ENCODE data around the gene SPTA1. TPM values are rescaled to one million over a fixed set of nuclear protein-coding genes. Genes with fewer than 3 reads are reported as not detected.

The SPTA1 gene
- total and polyA plus RNA-seq, 2 of the 4 experiments (the other 2 are of a cell fraction), result not detected

- no peak overlapping the region for H3K9ac ChIP-seq (ENCODE audit: low read depth, low read length)
- H3K9me3 ChIP-seq (ENCODE audit: control insufficient read depth, insufficient read depth, low read length), result peaks cover 5% of the 10 kb centered on the region; the same call in 1 of the 2 replicates
- no CpG with 5 or more reads among the region's 1 CpG for WGBS, 2 experiments (ENCODE audit: extremely low coverage in 2 of 2, insufficient read length in 1 of 2)
- BruUV-seq (replicated peaks), result no TSS peak
- H3K79me1 ChIP-seq (ENCODE audit: low read depth in 1 of 2, low read length in 2 of 2), result no peaks in the 10 kb centered on the region
- no peaks in the 10 kb centered on the region for H3K9me1 ChIP-seq (ENCODE audit: insufficient read depth, low read length)
- H4K20me1 ChIP-seq (ENCODE audit: insufficient read depth, low read length), result no peaks in the 10 kb centered on the region
- no peak overlapping the region for H2AK9ac ChIP-seq (replicated peaks; ENCODE audit: low read depth, low read length, poor library complexity)
- H3K4ac ChIP-seq (ENCODE audit: low read depth, low read length), result no peak overlapping the region
- no peak overlapping the region for H4K91ac ChIP-seq (ENCODE audit: insufficient read depth, low read depth, low read length)
- H4K8ac ChIP-seq (ENCODE audit: low read depth in 2 of 2, low read length in 2 of 2), result no peak overlapping the region
- H3K56ac ChIP-seq (ENCODE audit: extremely low read depth, insufficient read depth, low read length), result no peak overlapping the region
- no peak overlapping the region for H3K18ac ChIP-seq (ENCODE audit: low read depth, low read length)
- POLR2A ChIA-PET (ENCODE audit: unreplicated experiment), result no interaction called here
- CTCF ChIA-PET, result no interaction called here
- no peak overlapping the region for H4K5ac ChIP-seq (ENCODE audit: low read depth, low read length)
- H3K4me3 ChIP-seq (ENCODE audit: insufficient read depth, low read depth, low read length), result no peak overlapping the region
- in situ Hi-C loops (cut with MboI; ENCODE audit: low sequenced_read_pairs), result no loop called here
- intact Hi-C loops (cut with micrococcal nuclease), result no loop called here
- TF ChIP-seq ELK1 (IDR thresholded peaks at IDR 0.05; ENCODE audit: borderline replicate concordance, low read depth, low read length), result no peak
- TF ChIP-seq USF2 (IDR thresholded peaks at IDR 0.05; ENCODE audit: low read depth, low read length), result no peak
- no peak for TF ChIP-seq NFE2L2 (IDR thresholded peaks at IDR 0.05; ENCODE audit: low read depth, low read length)
- no peak for TF ChIP-seq POLR2A (IDR thresholded peaks at IDR 0.05; ENCODE audit: low read depth, low read length)
- no peak for TF ChIP-seq CEBPB (IDR thresholded peaks at IDR 0.05; ENCODE audit: low read depth, low read length)
- TF ChIP-seq MAFK (IDR thresholded peaks at IDR 0.05; ENCODE audit: low read depth, low read length), result no peak
- no peak for DNase-seq
- H3K36me3 ChIP-seq (ENCODE audit: control insufficient read depth, insufficient read depth, low read length), result no peaks in the 10 kb centered on the region
- no peak overlapping the region for H3K23ac ChIP-seq (ENCODE audit: low read depth, low read length)
- no peak overlapping the region for H2BK20ac ChIP-seq (ENCODE audit: low read depth, low read length)
- H3K14ac ChIP-seq (replicated peaks; ENCODE audit: low read depth, low read length), result no peak overlapping the region
- H2BK120ac ChIP-seq (ENCODE audit: low read depth, low read length), result no peak overlapping the region
- ATAC-seq (ENCODE audit: low read depth), result no peak
- H2AFZ ChIP-seq (replicated peaks; ENCODE audit: low read length, poor library complexity), result no peak overlapping the region
- no peaks in the 10 kb centered on the region for H3K27me3 ChIP-seq (ENCODE audit: control insufficient read depth, insufficient read depth, low read length)
- H2BK15ac ChIP-seq (ENCODE audit: low read depth, low read length), result no peak overlapping the region
- dilution Hi-C loops (cut with HindIII; ENCODE audit: low sequenced_read_pairs, unreplicated experiment), result no loop called here
- no peak overlapping the region for H2AK5ac ChIP-seq (ENCODE audit: low read depth, low read length)
- no peak overlapping the region for H3K27ac ChIP-seq (ENCODE audit: insufficient read depth, low read length)
- no peaks in the 10 kb centered on the region for H3K4me1 ChIP-seq (ENCODE audit: control insufficient read depth, insufficient read depth, low read length)
- no peak overlapping the region for H3K4me2 ChIP-seq (ENCODE audit: low read depth, low read length)
- no peak overlapping the region for H2BK5ac ChIP-seq (ENCODE audit: low read depth, low read length, poor library complexity, severe bottlenecking)
Measured at GRCh38 chr1:158586942-158587341, 99.6 kb downstream of the SPTA1 start.

Measured in IMR-90 (cell line).